Measurements from ENCODE around the gene EEA1. TPM values are rescaled to one million over a fixed set of nuclear protein-coding genes. Genes with fewer than 3 reads are reported as not detected.

The EEA1 gene
- total RNA-seq, 1 donor from 2014 or later: 11.6 TPM

DNA sequence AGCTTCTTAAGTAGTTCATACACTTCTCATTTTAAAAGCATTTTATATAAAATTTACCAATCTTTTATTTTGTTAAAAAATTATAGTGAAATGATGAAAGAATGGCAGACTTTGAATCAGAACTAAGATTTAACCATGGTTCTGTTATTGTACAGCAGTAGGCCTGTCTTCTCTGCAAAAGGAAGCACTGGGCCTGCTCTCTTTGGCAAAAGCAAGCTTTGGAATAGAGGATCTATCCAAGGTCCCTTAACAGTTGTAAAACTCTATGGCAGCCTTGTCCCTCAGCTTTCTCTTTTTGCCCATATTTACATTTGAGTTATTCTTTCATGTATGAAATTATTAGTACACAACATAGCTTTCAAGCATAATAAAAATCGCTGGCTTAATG is 143.5 kb downstream of the EEA1 start:
- DNase-seq (ENCODE audit: low spot score): no peak
- Histone ChIP-seq H3K79me2 (ENCODE audit: low read depth) (no peaks in the 10 kb centered on the region), H3K4me2 (no peak overlapping the region), H3F3A (ENCODE audit: low read depth) (no peaks in the 10 kb centered on the region), H2AFZ (replicated peaks) (no peak overlapping the region), H4K20me1 (ENCODE audit: low read depth) (no peaks in the 10 kb centered on the region), H3K36me3 (no peaks in the 10 kb centered on the region), H3K9me3 (ENCODE audit: low read depth) (no peaks in the 10 kb centered on the region), H3K4me1 (no peaks in the 10 kb centered on the region), H3K4me3 (no peak overlapping the region), H3K27me3 (no peaks in the 10 kb centered on the region), H3K9ac (no peak overlapping the region), H3K27ac (no peak overlapping the region)
- Mint-ChIP-seq H3K27ac (no peak overlapping the region), H3K27me3 (ENCODE audit: insufficient read depth, low read depth) (peaks cover 2% of the 10 kb centered on the region), H3K4me1 (peaks cover 2% of the 10 kb centered on the region), H3K36me3 (peaks cover 5% of the 10 kb centered on the region), H3K4me3 (no peak overlapping the region), H3K9me3 (peaks cover 4% of the 10 kb centered on the region)
- TF ChIP-seq CTCF (IDR thresholded peaks at IDR 0.05) (no peak), EZH2 (IDR thresholded peaks at IDR 0.05) (no peak), EZH2phosphoT487 (IDR thresholded peaks at IDR 0.05) (no peak)

GRCh38 chr12:92784797-92785562 is 144.1 kb downstream of the EEA1 start:
- H3K4me2 ChIP-seq: no peak overlapping the region
- no peaks in the 10 kb centered on the region for H3K4me1 ChIP-seq
- no peaks in the 10 kb centered on the region for H3K9me3 ChIP-seq (ENCODE audit: low read depth)
- no peaks in the 10 kb centered on the region for H3K79me2 ChIP-seq (ENCODE audit: low read depth)
- H3K9me3 Mint-ChIP-seq: no peaks in the 10 kb centered on the region
- H3K27me3 ChIP-seq: no peaks in the 10 kb centered on the region
- TF ChIP-seq CTCF (IDR thresholded peaks at IDR 0.05) (peak; percentile 67), EZH2 (IDR thresholded peaks at IDR 0.05) (no peak)
- H3K4me3 ChIP-seq: no peak overlapping the region
- peaks cover 2% of the 10 kb centered on the region for H3K4me1 Mint-ChIP-seq
- H3F3A ChIP-seq (ENCODE audit: low read depth): no peaks in the 10 kb centered on the region
- peaks cover 2% of the 10 kb centered on the region for H3K36me3 Mint-ChIP-seq
- H3K36me3 ChIP-seq: no peaks in the 10 kb centered on the region
- no peak overlapping the region for H3K9ac ChIP-seq
- H2AFZ ChIP-seq (replicated peaks): no peak overlapping the region
- H3K27ac Mint-ChIP-seq: no peak overlapping the region
- no peaks in the 10 kb centered on the region for H4K20me1 ChIP-seq (ENCODE audit: low read depth)
- peak; percentile 78 for DNase-seq (ENCODE audit: low spot score)
- peaks cover 2% of the 10 kb centered on the region for H3K27me3 Mint-ChIP-seq (ENCODE audit: insufficient read depth, low read depth)
- no peak overlapping the region for H3K4me3 Mint-ChIP-seq
- H3K27ac ChIP-seq: no peak overlapping the region

DNA sequence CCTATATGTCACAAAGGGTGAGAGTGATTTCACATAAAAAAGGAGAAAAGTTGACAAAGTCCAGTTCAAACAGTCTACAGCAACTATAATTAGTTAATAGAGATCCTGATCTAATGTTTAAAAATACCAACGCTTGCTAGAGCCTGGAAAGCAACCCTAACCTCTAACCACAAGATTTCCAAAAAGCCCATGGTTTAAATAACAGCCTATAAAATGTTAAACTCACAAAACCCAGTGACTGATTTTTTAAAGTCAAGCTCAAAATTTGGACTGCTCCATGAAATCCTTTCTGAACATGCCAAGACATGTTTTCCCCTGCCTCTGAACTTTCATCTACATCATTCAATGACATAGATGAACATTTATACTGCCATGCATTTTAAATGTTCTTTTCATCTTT is 144.7 kb downstream of the EEA1 start:
- Mint-ChIP-seq H3K4me1 (peaks cover 2% of the 10 kb centered on the region), H3K36me3 (peaks cover 2% of the 10 kb centered on the region), H3K27me3 (ENCODE audit: insufficient read depth, low read depth) (peaks cover 2% of the 10 kb centered on the region), H3K27ac (no peak overlapping the region), H3K4me3 (no peak overlapping the region), H3K9me3 (no peaks in the 10 kb centered on the region)
- H3K4me1 ChIP-seq: no peaks in the 10 kb centered on the region
- no peak overlapping the region for H3K9ac ChIP-seq
- H4K20me1 ChIP-seq (ENCODE audit: low read depth): no peaks in the 10 kb centered on the region
- H3K4me3 ChIP-seq: no peak overlapping the region
- no peaks in the 10 kb centered on the region for H3K36me3 ChIP-seq
- no peaks in the 10 kb centered on the region for H3K9me3 ChIP-seq (ENCODE audit: low read depth)
- H2AFZ ChIP-seq (replicated peaks): no peak overlapping the region
- TF ChIP-seq EZH2phosphoT487 (IDR thresholded peaks at IDR 0.05) (no peak), CTCF (IDR thresholded peaks at IDR 0.05) (no peak), EZH2 (IDR thresholded peaks at IDR 0.05) (no peak)
- H3K27ac ChIP-seq: no peak overlapping the region
- DNase-seq (ENCODE audit: low spot score): no peak
- no peaks in the 10 kb centered on the region for H3F3A ChIP-seq (ENCODE audit: low read depth)
- no peaks in the 10 kb centered on the region for H3K79me2 ChIP-seq (ENCODE audit: low read depth)
- H3K4me2 ChIP-seq: no peak overlapping the region
- H3K27me3 ChIP-seq: no peaks in the 10 kb centered on the region

All from neural progenitor cell (in vitro differentiated cells).